HG03460 (cell line): ENCODE measurements around the gene MRPS23.
A peak's percentile ranks its signal among the peaks of the same experiment; 100 is the strongest.

Experiments
- ATAC-seq: cut with Tn5 transposase; IDR thresholded peaks from one replicate; pipeline ENCODE4 v1.9.1; 2021; ENCODE audit not compliant: unreplicated experiment

Gene MRPS23

GRCh38 chr17:57838857-57839570 lies 10.8 kb downstream of the MRPS23 start:
- no peak for ATAC-seq

GRCh38 chr17:57838453-57838852 lies 11.4 kb downstream of the MRPS23 start:
- ATAC-seq: no peak

- ATAC-seq: no peak
These were observed 14.4 kb downstream of the MRPS23 start for GRCh38 chr17:57835333-57835900.

GRCh38 chr17:57834146-57834741 lies 15.6 kb downstream of the MRPS23 start:
- ATAC-seq: no peak

GRCh38 chr17:57833179-57833939 lies 16.5 kb downstream of the MRPS23 start:
- peak; percentile 61 for ATAC-seq

- peak; percentile 25 for ATAC-seq
These were observed 17.3 kb downstream of the MRPS23 start for GRCh38 chr17:57832314-57833178.

GRCh38 chr17:57830880-57831279 lies 19.0 kb downstream of the MRPS23 start:
- no peak for ATAC-seq

GRCh38 chr17:57823469-57824401 lies 26.1 kb downstream of the MRPS23 start:
- no peak for ATAC-seq

GRCh38 chr17:57819867-57820266 lies 30.0 kb downstream of the MRPS23 start:
- ATAC-seq: no peak

GRCh38 chr17:57819285-57819684 lies 30.6 kb downstream of the MRPS23 start:
- no peak for ATAC-seq

- no peak for ATAC-seq
These were observed 31.8 kb downstream of the MRPS23 start for GRCh38 chr17:57818066-57818465.

- no peak for ATAC-seq
These were observed 32.5 kb downstream of the MRPS23 start for GRCh38 chr17:57817299-57817698.

- no peak for ATAC-seq
These were observed 35.4 kb downstream of the MRPS23 start for GRCh38 chr17:57814421-57814820.

- no peak for ATAC-seq
These were observed 38.1 kb downstream of the MRPS23 start for GRCh38 chr17:57811638-57812280.

GRCh38 chr17:57810721-57811637 lies 38.9 kb downstream of the MRPS23 start:
- ATAC-seq: no peak

- no peak for ATAC-seq
These were observed 40.0 kb downstream of the MRPS23 start for GRCh38 chr17:57809879-57810278.

- ATAC-seq: no peak
These were observed 41.0 kb downstream of the MRPS23 start for GRCh38 chr17:57808882-57809281.

GRCh38 chr17:57806167-57806830 lies 43.5 kb downstream of the MRPS23 start:
- no peak for ATAC-seq
